HG02870 (cell line): Measurements from ENCODE around the gene PHC2.

ENCODE experiments used
- ATAC-seq: cut with Tn5 transposase; IDR thresholded peaks from one replicate; pipeline ENCODE4 v1.9.1; 2021; ENCODE audit warnings: mild to moderate bottlenecking, moderate library complexity; ENCODE audit not compliant: unreplicated experiment

PHC2 gene

DNA sequence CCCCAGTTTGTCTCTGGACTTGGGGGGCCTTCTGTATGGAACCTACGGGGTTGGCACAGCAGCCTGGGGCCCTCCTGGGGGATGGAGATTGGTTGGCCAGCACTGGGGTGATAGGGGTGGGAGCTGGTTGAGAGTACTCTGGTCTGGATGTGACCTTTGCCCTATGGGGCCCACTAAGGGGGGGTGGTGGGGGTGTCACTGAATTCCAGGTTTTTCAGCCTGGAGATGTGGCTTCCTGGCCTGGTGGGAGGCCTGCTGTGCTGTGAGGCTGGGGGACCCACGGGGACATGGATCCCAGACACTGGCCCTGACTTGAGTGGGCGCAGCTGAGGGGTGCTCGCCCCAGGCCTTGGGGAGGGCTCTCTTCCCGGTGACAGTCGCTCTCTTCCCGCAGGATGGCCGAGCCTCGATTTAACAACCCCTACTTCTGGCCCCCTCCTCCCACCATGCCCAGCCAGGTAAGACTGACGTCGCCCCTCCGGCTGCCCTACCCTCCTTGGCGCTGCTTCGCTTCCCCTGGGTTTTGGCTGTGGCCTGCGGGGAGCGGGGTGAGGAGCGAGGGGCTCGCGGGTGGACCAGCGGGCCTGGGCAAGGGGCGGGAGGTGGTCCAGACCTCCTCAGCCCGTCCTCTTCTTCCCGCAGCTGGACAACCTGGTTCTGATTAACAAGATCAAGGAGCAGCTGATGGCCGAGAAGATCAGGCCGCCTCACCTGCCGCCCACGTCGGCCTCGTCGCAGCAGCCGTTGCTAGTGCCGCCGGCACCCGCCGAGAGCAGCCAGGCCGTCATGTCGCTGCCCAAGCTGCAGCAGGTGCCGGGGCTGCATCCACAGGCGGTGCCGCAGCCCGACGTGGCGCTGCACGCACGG is 155.0 kb downstream of the PHC2 start:
- ATAC-seq = no peak

DNA sequence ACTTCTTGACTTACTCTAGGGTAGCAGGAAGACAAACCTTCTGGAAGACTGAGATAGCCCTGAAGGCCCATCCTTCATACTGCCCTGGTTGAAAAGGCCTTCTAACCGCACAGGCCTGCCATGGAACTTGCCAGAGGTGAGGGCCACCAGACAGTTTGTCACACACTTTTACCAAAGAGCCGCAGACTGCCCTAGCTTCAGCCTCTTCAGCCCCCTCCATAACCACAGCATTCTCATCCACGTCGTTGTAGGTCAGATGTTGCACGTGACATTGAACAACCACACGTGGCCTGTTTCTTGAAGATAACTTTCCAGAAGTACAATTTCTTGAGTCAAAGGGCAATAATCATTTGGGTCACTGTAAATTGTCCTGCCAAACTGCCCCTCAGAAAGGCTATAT is 155.7 kb downstream of the PHC2 start:
- no peak for ATAC-seq

DNA sequence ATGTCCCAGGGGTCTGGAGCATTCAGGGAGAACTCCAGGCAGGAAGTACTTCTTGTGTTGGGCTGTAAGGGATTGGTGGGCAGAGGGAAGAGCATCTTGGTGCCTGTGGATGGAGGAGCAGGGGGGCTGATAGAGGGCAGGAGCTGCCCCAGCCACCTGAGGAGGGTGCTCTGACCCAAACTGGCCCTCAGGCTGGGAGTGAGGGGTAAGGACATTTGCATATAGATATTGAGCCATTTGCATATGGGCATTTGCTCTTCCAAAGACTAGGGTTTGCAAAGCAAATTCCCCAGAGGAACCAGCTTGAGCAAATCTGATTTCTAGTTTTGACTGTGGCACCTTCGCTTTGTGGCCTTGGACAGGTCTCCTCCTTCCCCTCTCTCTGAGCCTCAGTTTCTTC is 156.4 kb downstream of the PHC2 start:
- no peak for ATAC-seq

DNA sequence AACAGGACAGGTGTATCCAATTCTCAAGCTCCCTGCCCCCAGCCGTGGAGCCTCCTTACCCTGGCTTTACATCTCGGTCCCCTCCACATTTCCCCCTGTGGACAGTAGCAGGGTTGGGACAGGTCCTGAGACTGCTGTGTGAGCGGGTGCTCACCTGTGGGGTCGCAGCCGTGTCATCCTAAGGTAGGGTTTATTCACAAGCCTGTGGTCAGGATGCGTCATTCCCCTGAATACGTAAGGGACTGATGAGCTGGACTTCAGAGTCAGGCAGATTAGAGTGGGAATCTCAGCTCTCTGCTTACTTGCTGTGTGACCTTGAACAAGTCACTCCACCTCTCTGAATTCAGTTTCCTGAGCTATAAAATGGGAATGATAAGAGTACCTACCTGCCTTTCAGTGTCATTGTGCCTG is 156.9 kb downstream of the PHC2 start:
- no peak for ATAC-seq
